PC-3 (cell line): ENCODE results near the gene ID4.

Experiments used
- CTCF ChIP-seq: fragments of 300-600 bp; sonication (generic); conservative IDR thresholded peaks from 2 replicates; pipeline ENCODE4 v1.5.1; 2017; ENCODE audit warnings: antibody characterized with exemption, low read depth, mild to moderate bottlenecking, low read length
- EZH2 ChIP-seq: fragments of 300-600 bp; sonication (generic); IDR thresholded peaks from one replicate; pipeline ENCODE4 v1.6.1; 2017; ENCODE audit warnings: antibody characterized with exemption, mild to moderate bottlenecking, low read length; ENCODE audit not compliant: unreplicated experiment

GRCh38 chr6:19866985-19867627 is 29.9 kb downstream of the ID4 start:
- no peak for TF ChIP-seq CTCF
- TF ChIP-seq EZH2, result no peak
